ENCODE data around the gene PPP1R16B.

The PPP1R16B gene

GRCh38 chr20:38970302-38970701 lies 164.8 kb downstream of the PPP1R16B start:
- no peak overlapping the region for H3K4me2 ChIP-seq
- no peaks in the 10 kb centered on the region for H3K27me3 ChIP-seq
- H3K27ac ChIP-seq: no peak overlapping the region
- no peak overlapping the region for H3K4me3 ChIP-seq
- H4K20me1 ChIP-seq: 0 out of 2 replicates have a peak, but pooled peaks cover 20% of the 10 kb centered on the region
- H3K4me1 ChIP-seq: no peaks in the 10 kb centered on the region
- H3K36me3 ChIP-seq: peaks cover 69% of the 10 kb centered on the region
- TF ChIP-seq Cebpa-rat (IDR thresholded peaks at IDR 0.05): no peak
- no peak overlapping the region for H3K9ac ChIP-seq
- H3K9me3 ChIP-seq: no peaks in the 10 kb centered on the region
